SK-N-SH treated with all-trans-retinoic acid at 6 μM for 48 hours (cell line): ENCODE results near the gene COL6A2.

Experiments
- ARNTL ChIP-seq: fragments of 450-650 bp; formaldehyde crosslinking; IDR thresholded peaks from 2 replicates; pipeline ENCODE4 v1.5.0; 2020; ENCODE audit warnings: low read depth, mild to moderate bottlenecking, moderate library complexity, borderline replicate concordance
- ESRRG ChIP-seq: fragments of 250-450 bp; sonication (Bioruptor Pico); IDR thresholded peaks from 2 replicates; pipeline ENCODE4 v1.6.1; 2021; ENCODE audit warnings: mild to moderate bottlenecking
- ISL1 ChIP-seq: fragments of 250-450 bp; sonication (Bioruptor Pico); IDR thresholded peaks from 2 replicates; pipeline ENCODE4 v2.1.2; 2022; ENCODE audit warnings: mild to moderate bottlenecking, moderate library complexity
- OSR1 ChIP-seq: fragments of 250-450 bp; sonication (Bioruptor Pico); IDR thresholded peaks from 2 replicates; pipeline ENCODE4 v1.8.0; 2022; ENCODE audit warnings: moderate library complexity, mild to moderate bottlenecking, inconsistent platforms
- PPARA ChIP-seq: fragments of 250-450 bp; sonication (Bioruptor Pico); IDR thresholded peaks from 2 replicates; pipeline ENCODE4 v1.5.0; 2020; ENCODE audit warnings: mild to moderate bottlenecking, borderline replicate concordance
- TCF4 ChIP-seq: fragments of 250-450 bp; sonication (Bioruptor Pico); IDR thresholded peaks from 2 replicates; pipeline ENCODE4 v1.8.0; 2021; ENCODE audit warnings: mild to moderate bottlenecking, moderate library complexity, borderline replicate concordance
- TOX ChIP-seq: fragments of 250-450 bp; sonication (Bioruptor Pico); IDR thresholded peaks from 2 replicates; pipeline ENCODE4 v1.8.0; 2021; ENCODE audit warnings: mild to moderate bottlenecking, moderate library complexity, borderline replicate concordance
- ZC3H10 ChIP-seq: fragments of 250-450 bp; sonication (Bioruptor Pico); IDR thresholded peaks from 2 replicates; pipeline ENCODE4 v1.5.1; 2021; ENCODE audit warnings: mild to moderate bottlenecking, moderate library complexity
- ZFP30 ChIP-seq: fragments of 450-650 bp; formaldehyde crosslinking; IDR thresholded peaks from 2 replicates; pipeline ENCODE4 v1.5.0; 2022; ENCODE audit warnings: mild to moderate bottlenecking, moderate library complexity
- ZNF565 ChIP-seq: fragments of 450-650 bp; formaldehyde crosslinking; conservative IDR thresholded peaks from 2 replicates; pipeline ENCODE4 v1.5.0; 2020; ENCODE audit warnings: low read depth, mild to moderate bottlenecking, moderate library complexity
- ZNF8 ChIP-seq: fragments of 450-650 bp; formaldehyde crosslinking; IDR thresholded peaks from 2 replicates; pipeline ENCODE4 v1.5.0; 2020; ENCODE audit warnings: mild to moderate bottlenecking, moderate library complexity
- TF ChIP-seq, protein P1 (sequence below): fragments of 250-450 bp; sonication (Bioruptor Pico); IDR thresholded peaks from 2 replicates; pipeline ENCODE4 v1.5.1; 2020; ENCODE audit warnings: low read depth, mild to moderate bottlenecking, moderate library complexity
- TF ChIP-seq, protein P2 (sequence below): fragments of 250-450 bp; sonication (Bioruptor Pico); IDR thresholded peaks from 2 replicates; pipeline ENCODE4 v1.8.0; 2021; ENCODE audit warnings: low read depth, mild to moderate bottlenecking, moderate library complexity, borderline replicate concordance
- TF ChIP-seq, protein P3 (sequence below): fragments of 250-450 bp; sonication (Bioruptor Pico); IDR thresholded peaks from 2 replicates; pipeline ENCODE4 v1.8.0; 2020; ENCODE audit warnings: mild to moderate bottlenecking, moderate library complexity, borderline replicate concordance

DNA sequence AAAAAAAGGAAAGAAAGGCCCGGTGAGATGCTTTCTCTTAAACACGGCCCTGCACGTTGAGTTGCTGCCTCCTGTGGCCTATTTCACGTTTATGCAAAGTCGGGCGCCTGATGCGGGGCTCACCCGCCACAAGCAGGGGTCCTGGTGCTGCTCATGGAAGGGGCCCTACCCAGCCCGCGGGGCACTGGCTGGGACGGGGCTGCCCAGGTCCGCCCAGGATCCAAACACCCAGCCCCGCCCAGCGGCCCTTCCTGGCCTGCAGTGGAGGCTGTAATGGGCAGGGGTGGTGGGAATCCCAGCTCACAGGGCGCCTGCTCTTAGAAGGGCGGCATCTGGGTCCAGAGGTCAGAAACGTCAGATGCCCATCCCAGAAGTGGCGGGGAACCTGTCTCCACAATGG is 1.6 kb downstream of the COL6A2 start:
- TF ChIP-seq, protein P1, sequence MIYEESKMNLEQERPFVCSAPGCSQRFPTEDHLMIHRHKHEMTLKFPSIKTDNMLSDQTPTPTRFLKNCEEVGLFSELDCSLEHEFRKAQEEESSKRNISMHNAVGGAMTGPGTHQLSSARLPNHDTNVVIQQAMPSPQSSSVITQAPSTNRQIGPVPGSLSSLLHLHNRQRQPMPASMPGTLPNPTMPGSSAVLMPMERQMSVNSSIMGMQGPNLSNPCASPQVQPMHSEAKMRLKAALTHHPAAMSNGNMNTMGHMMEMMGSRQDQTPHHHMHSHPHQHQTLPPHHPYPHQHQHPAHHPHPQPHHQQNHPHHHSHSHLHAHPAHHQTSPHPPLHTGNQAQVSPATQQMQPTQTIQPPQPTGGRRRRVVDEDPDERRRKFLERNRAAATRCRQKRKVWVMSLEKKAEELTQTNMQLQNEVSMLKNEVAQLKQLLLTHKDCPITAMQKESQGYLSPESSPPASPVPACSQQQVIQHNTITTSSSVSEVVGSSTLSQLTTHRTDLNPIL (CRISPR knock-in tag) = no peak
- no peak for TF ChIP-seq ISL1 (CRISPR knock-in tag)
- TF ChIP-seq ZNF565 (CRISPR knock-in tag) = no peak
- no peak for TF ChIP-seq TCF4
- TF ChIP-seq, protein P2, sequence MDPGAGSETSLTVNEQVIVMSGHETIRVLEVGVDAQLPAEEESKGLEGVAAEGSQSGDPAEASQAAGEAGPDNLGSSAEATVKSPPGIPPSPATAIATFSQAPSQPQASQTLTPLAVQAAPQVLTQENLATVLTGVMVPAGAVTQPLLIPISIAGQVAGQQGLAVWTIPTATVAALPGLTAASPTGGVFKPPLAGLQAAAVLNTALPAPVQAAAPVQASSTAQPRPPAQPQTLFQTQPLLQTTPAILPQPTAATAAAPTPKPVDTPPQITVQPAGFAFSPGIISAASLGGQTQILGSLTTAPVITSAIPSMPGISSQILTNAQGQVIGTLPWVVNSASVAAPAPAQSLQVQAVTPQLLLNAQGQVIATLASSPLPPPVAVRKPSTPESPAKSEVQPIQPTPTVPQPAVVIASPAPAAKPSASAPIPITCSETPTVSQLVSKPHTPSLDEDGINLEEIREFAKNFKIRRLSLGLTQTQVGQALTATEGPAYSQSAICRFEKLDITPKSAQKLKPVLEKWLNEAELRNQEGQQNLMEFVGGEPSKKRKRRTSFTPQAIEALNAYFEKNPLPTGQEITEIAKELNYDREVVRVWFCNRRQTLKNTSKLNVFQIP (CRISPR knock-in tag) = no peak
- TF ChIP-seq ZC3H10 (CRISPR knock-in tag) = no peak
- no peak for TF ChIP-seq ARNTL (CRISPR knock-in tag)
- no peak for TF ChIP-seq OSR1 (CRISPR knock-in tag)
- no peak for TF ChIP-seq PPARA
- TF ChIP-seq ESRRG = no peak
- no peak for TF ChIP-seq ZNF8 (CRISPR knock-in tag)
- TF ChIP-seq TOX (CRISPR knock-in tag) = no peak
- TF ChIP-seq, protein P3, sequence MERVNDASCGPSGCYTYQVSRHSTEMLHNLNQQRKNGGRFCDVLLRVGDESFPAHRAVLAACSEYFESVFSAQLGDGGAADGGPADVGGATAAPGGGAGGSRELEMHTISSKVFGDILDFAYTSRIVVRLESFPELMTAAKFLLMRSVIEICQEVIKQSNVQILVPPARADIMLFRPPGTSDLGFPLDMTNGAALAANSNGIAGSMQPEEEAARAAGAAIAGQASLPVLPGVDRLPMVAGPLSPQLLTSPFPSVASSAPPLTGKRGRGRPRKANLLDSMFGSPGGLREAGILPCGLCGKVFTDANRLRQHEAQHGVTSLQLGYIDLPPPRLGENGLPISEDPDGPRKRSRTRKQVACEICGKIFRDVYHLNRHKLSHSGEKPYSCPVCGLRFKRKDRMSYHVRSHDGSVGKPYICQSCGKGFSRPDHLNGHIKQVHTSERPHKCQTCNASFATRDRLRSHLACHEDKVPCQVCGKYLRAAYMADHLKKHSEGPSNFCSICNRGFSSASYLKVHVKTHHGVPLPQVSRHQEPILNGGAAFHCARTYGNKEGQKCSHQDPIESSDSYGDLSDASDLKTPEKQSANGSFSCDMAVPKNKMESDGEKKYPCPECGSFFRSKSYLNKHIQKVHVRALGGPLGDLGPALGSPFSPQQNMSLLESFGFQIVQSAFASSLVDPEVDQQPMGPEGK (CRISPR knock-in tag) = no peak
- TF ChIP-seq ZFP30 (CRISPR knock-in tag) = no peak
